ENCODE measurements around the gene GPR101. TPM values are rescaled to one million over a fixed set of nuclear protein-coding genes. Genes with fewer than 3 reads are reported as not detected.

The GPR101 gene
- total RNA-seq, 1 donor: not detected

DNA sequence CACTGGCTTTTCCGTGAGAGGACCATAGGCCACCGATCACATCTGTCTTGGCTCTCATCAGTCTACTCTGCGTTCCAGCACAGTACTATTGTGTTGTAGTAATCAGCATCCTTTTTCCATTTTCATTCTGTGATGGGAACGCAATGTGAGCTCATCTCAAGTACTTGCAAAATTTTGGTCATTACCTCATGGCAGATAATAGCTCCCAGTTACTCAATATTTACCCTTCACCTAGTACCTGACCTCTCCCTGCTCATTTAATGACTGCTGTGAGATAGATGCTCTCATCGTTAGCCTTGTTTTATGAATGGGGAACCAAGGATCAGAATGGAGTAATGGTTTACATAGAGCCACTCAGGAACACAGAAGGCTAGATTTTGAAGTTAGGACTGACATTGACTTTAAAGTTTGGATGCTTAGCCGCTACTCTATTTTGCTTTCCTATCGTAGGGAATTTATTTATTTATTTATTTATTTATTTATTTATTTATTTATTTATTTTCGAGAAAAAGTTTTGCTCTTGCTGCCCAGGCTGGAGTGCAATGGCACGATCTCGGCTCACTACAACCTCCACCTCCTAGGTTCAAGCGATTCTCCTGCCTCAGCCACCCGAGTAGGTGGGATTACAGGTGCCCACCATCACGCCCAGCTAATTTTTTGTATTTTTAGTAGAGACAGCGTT is 6.5 kb upstream of the GPR101 start:
- TF ChIP-seq, protein P1, sequence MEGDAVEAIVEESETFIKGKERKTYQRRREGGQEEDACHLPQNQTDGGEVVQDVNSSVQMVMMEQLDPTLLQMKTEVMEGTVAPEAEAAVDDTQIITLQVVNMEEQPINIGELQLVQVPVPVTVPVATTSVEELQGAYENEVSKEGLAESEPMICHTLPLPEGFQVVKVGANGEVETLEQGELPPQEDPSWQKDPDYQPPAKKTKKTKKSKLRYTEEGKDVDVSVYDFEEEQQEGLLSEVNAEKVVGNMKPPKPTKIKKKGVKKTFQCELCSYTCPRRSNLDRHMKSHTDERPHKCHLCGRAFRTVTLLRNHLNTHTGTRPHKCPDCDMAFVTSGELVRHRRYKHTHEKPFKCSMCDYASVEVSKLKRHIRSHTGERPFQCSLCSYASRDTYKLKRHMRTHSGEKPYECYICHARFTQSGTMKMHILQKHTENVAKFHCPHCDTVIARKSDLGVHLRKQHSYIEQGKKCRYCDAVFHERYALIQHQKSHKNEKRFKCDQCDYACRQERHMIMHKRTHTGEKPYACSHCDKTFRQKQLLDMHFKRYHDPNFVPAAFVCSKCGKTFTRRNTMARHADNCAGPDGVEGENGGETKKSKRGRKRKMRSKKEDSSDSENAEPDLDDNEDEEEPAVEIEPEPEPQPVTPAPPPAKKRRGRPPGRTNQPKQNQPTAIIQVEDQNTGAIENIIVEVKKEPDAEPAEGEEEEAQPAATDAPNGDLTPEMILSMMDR (IDR thresholded peaks at IDR 0.05; ENCODE audit: insufficient read depth, low read length): no peak
- no peak for DNase-seq (ENCODE audit: low read depth)
- no peak overlapping the region for H3K4me3 ChIP-seq (ENCODE audit: low read depth, low read length)

DNA sequence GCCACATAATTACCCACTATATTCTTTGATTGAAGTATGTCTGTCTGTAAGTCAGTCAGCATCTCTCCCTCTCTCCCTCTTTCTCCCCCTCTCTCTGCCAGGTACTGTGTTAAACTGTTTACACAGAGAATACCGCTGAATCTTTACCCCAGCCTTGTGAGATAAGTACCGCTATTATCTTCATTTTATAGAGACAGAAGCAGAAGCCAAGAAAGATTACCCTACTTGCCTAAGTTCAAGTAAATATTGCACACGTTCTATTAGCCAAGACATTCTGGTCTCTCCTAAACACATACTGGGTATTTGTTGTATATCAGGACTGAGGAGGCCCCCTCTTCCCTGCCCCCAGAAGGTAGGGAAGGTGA is 695 bp upstream of the GPR101 start:
- H3K4me3 ChIP-seq (ENCODE audit: low read depth, low read length): no peak overlapping the region
- no peak for DNase-seq (ENCODE audit: low read depth)
- TF ChIP-seq, protein P1 (IDR thresholded peaks at IDR 0.05; ENCODE audit: insufficient read depth, low read length): no peak

DNA sequence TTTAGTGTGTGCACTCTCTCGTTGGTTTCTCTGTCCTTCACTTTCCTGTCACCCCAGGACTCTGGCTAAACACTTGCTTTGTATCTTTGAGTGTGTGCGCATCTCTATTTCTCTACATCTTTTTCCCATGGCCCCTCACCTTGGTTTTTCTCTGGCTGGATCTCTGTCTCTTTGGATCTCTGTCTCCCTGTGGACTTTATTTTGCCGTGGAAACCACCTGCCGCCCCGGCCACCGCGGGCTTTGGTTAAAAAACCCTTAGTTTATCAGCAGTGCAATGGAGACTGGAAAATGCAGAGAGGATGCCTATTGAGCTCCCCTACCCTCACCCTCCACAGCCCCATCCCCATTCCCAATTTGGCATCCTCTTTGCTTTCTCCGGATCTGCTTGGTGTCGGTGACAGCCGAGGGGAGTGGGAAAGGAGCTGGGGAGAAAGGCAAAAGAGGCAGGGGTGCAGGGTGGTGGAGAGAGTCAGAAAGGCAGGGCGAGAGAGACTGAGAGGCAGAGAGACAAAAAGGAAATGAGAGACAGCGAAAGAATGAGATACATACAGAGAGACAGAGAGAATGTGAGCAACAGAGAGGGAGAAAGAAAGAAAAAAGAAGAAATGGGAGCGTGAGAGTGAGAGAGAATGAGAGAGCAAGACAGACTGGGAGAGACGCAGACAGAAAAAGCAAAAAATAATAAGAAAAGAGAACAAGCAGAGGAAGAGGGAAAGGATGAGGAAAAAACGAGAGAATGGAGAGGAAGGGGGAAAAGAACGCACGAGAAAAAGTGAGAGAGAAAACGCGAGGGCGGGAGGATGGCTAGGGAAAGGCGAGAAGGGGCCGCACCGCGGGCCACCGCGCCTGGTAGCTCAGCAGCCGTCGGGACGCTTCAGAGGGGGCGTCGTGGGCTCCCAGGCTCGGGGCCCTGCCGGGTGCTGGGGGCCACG is 688 bp downstream of the GPR101 start:
- no peak overlapping the region for H3K4me3 ChIP-seq (ENCODE audit: low read depth, low read length)
- TF ChIP-seq, protein P1 (IDR thresholded peaks at IDR 0.05; ENCODE audit: insufficient read depth, low read length): no peak
- no peak for DNase-seq (ENCODE audit: low read depth)

DNA sequence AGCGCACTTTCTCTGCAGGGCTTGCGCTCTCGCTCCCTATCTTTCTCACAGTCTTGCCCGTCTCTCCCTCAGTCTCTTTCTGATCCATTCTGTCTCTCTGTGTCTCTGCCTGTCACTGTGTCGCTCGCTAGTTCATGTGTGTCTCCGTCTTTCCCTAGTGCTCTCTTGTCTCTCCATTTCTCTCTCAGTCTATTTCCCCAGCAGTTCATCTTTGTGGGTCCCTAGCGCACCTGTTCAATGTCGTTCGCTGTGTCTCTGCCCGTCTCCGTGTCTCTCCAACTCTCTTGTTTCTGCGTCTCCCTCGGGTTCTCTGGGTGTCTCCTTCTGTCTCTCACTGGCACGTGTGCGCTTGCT is 1.5 kb downstream of the GPR101 start:
- no peak for DNase-seq (ENCODE audit: low read depth)
- TF ChIP-seq, protein P1 (IDR thresholded peaks at IDR 0.05; ENCODE audit: insufficient read depth, low read length): no peak
- H3K4me3 ChIP-seq (ENCODE audit: low read depth, low read length): peak overlapping the region; percentile 55

DNA sequence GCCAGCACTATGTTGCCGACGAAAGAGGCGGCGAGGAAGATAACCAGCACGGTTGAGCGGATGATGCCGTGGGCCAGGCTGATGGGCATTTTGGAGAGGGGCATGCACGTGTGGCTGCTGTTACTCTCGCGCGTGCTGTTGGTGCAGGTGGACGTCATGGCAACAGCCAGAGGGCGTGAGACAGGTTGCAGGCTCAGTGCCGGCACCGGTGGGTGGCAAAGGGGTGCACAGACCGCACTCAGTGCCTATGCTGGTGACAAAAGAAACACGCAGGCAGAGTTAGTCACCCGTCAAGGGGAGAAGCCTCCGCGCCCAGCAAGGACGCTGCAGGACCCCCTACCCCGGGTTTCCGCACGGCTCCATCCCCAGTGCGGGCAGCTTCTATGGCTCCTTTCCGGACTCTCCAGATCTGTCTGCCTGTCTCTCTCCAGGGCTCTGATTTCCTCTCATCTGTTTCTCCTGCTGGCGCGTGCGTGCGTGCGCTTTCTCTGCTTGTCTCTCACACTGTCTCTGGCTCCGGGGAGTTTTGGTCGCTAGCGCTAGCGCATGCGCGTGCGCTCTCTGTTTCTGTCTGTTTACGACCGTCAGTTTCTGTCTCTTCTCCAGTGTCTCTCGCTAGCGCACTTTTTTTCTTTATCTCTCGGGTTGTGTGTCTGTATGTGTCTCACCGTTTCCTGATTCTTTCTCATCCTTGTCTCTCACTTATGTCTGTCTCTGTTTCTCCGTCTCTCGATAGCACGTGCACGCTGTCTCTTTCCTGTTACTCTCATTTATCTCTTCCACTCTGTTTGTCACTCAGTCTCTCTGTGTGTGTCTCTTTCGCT is 2.1 kb downstream of the GPR101 start:
- TF ChIP-seq, protein P1 (IDR thresholded peaks at IDR 0.05; ENCODE audit: insufficient read depth, low read length): no peak
- peak overlapping the region; percentile 55 for H3K4me3 ChIP-seq (ENCODE audit: low read depth, low read length)
- peak; percentile 37 for DNase-seq (ENCODE audit: low read depth)

DNA sequence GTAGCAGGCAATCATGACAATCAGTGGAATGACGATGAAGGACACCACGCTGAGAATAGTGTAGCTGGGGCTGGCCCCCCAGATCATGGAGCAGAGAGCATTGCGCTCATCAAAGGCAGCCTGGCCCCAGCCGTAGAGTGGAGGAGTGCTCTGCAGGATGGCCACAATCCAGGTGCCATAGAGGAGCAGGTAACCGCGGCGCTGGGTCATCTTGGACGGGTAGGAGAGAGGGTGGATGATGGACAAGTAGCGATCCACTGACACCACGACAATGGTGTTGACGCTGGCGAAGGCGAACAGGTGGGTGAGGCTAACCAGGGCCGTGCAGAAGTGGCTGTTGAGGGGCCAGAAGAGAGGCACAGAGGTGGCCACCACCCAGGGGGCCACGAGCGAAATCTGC is 2.8 kb downstream of the GPR101 start:
- H3K4me3 ChIP-seq (ENCODE audit: low read depth, low read length): no peak overlapping the region
- TF ChIP-seq, protein P1 (IDR thresholded peaks at IDR 0.05; ENCODE audit: insufficient read depth, low read length): no peak
- no peak for DNase-seq (ENCODE audit: low read depth)
